ENCODE results near the gene PROSER2.

GRCh38 chr10:11886138-11886474, 63.0 kb downstream of the PROSER2 start:
- no peak for TF ChIP-seq CTCF (IDR thresholded peaks at IDR 0.05)
- no peak for TF ChIP-seq POLR2A (IDR thresholded peaks at IDR 0.05)

All from body of pancreas (tissue), 4 donors.